Hematopoietic multipotent progenitor cell treated with erythropoietin and hydrocortisone succinate and interleukin-3 and kit ligand, for 6 days (in vitro differentiated cells): ENCODE measurements around the gene COL9A2.
A peak's percentile ranks its signal among the peaks of the same experiment; 100 is the strongest.

Experiments
- DNase-seq: peaks from one replicate; pipeline ENCODE4 v3.0.0-alpha.2; 2015

The COL9A2 gene

DNA sequence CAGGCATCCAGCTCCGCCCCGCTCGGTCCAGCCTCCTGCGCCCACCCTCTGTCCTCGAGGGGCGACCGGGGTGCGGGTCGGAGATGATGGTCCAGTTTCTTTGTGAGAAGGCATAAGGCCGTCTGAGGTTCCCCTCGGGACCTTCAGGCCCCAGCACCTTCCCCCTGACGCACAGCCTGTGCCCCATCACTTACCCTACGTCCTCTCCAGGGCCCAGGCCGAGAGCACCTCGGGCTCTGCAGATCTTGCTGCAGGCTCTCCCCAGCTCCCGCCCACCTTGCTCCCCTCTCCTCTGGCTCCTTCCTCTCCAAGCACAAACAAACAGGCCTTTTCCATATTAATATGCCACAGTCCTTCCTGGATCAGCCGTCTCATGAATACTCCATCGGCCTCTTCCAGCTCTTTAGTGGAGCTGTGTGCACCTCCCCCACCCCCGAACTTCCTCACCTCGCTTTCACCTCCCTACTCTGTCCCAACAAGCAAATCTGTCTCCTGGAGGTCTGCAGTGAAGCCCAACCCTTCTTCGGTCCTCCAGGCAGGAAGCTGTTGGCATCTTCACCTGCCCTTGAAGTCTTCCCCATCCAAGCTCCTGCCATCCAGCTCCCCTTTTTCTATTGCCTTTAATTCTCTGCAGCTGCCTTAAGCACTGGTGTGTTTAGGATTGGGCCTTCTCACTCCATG, 448 bp upstream of the COL9A2 start:
- DNase-seq: no peak

DNA sequence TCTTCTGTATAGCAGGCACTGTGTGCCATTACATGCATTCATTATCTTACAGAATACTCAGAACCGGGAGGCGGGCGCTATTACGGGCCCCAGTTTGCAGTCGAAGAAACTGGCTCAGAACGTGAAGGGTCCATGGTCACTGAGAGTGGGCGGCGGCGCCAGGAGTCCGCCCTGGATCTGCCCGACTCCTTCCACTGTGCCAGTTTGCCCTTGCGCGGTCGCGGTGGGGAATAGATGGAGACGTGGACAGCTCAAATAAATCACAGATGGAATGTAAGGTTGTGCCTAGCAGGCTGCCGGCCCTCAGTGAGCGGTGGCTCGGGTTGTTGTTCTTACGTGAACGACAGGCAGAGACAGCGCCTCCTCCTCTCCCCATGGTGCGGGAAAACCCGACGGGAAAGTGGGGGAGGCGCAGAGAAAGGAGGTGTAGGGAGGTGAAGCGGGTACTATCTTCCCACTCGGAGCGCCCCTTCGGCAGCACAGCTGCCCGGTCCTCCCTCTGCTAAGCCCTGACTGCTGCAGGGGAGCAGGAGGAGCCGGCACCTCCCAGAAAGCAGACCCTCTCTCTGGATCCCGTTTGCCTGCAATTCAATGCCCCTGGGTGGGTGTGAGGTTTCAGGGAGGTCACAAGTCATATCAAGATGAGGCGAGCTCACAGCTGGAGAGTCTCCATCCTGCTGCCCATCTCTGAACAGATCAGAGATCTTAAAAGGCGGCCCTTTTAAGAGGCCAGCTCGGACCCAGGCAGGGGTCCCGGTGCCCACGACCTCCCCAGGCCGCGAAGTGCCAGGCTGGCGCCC, 1.1 kb downstream of the COL9A2 start:
- DNase-seq: peak; percentile 34

DNA sequence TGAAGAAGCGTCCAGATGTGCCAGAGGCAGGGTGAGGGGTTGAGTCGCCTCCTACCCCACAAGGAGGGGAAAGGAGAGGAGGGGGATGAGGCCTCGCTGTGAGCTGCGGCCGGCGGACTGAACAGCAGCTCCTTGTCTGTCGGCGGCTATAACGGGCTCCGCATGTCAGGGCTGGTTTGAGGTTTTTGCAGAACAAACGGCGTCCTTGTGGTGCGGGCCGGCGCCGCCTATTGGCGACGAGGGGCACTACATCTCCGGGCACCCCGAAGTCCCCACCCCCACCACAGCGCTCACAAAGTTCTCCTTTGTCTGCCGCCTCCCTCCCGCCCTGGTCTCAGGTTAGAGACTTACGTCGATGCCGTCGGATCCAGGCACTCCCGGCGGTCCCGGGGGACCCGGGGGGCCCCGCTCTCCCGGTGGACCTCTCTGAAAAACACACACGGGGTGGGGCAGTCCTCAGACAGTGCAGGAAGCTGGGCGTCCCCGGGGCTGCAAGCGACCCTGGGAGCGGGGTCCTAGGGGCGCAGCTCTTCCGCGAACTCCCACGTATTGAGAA, 1.8 kb downstream of the COL9A2 start:
- DNase-seq: peak; percentile 92

DNA sequence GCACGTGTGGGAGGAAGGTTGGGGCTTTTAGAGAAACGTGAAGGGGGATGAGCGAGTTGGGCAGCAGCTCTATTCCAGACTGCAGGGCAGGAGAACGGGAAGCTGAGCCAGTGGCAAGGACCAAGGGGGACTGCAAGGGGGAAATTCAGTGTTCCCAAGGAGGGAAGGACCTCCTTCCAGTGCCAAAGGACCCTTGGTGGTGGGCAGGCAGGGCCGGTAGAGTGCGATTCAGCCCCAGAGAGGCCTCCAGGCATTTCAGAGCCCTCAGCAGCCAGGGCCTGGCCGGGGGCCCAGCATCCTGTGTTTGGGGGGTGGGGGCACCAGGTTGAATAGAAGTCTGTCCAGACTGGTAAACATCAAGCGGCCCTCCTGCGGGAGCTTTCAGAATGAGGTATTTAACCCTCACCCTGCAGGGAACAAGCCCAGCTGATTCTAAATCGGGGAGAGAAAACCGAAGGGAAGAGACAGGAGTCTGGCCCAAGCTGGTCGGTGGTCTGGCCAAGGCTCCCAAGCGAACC, 2.3 kb downstream of the COL9A2 start:
- DNase-seq: no peak

DNA sequence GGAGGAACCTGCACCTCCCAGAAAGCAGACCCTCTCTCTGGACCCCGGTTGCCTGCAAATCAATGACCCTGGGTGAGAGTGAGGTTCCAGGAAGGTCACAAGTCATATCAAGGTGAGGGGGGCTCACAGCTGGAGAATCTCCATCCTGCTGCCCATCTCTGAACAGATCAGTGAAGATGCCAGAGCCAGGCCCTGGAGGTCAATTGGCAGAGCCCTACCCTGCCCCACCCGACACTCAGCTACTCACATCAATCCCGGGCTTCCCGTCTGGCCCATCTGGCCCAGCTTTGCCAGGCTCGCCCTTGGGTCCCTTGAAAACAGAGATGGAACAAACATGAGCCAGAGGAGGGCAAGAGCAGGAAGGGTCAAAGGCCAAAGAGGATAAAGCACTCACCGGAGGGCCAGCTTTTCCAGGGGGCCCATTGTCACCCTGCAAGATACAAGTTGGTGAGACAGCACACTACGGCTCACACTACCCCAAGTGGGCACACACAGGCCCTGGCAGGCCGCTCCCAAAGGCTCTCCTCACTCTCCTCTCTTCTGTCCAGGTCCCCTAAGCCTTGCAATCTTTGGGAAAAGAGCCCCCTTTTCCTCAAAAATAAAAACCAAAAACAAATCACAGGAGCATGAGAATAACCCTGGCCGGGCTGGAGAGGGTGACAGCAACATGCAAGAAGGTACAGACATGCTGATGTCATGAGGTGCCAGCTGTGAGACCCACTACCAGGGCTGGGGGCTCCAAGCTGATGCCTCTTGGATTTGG, 2.9 kb downstream of the COL9A2 start:
- no peak for DNase-seq

DNA sequence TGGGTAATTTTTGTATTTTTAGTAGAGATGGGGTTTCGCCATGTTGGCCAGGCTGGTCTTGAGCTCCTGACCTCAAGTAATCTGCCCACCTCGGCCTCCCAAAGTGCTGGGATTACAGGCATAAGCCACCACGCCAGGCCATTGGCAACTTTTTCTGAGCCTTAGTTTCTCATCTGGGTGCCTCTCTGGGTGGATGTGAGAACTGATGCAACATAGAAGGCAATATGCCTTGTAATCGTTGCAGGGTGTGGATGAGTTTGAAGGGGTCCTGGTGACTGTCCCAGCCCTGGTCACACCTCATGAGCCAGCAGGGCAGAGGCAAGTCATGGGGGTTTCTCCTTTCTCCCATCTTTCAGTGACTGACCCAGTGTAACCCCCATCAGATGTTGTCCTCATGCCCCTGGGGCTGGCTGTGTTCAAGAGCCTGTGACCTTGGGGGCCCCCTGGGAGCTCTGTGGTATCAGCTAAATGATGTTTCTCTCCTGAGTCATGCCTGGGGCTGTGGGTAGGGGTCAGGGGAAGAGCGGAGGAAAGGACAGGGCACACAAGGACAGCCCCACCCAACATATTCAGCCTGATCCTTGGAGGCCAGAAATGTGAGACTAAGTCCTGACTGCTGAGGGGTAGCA, 3.6 kb downstream of the COL9A2 start:
- DNase-seq: no peak

DNA sequence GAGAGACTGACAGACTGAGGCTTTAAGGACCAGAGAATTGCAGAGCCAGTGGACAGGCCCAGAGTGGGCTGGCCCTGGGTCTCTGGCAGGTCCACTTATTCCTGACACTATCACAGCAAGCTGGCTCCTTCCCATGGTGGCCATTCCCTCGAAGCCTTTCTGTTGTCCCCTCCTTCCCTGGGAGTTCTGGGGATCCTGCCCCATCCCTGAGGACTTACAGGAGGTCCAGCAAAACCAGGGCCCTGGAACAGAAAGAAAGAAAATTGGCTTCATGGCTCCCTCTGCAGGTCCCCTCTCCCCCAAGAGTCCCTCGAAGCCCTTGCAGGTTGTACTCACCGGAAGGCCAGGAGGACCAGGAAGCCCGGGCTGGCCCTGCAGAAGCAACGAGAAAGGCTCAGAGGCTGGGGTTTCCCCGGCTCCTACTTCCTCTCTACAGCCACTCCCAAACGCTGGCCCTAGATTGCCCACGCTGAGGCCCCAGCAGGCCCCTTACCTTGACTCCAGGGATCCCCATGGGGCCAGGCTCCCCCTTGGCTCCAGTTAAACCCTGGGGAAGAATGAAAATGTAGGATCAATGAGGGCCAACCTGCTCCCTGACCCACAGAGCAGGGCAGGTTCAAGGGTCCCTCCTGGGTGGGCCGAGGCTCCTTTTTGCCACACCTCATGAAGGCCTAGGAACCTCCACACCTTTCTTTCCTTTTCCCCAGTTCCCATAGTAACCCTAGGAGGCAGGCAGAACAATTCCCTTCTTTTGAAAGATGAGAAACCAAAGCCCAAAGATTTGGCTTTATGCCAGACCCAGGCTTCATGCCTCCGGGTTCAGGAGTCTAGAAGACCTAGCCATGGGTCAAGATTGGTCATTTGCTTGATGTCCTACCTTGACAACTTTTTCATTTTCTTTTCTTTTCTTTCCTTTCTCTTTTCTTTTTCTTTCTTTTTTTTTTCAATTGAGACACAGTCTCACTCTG, 4.6 kb downstream of the COL9A2 start:
- DNase-seq: peak; percentile 63

DNA sequence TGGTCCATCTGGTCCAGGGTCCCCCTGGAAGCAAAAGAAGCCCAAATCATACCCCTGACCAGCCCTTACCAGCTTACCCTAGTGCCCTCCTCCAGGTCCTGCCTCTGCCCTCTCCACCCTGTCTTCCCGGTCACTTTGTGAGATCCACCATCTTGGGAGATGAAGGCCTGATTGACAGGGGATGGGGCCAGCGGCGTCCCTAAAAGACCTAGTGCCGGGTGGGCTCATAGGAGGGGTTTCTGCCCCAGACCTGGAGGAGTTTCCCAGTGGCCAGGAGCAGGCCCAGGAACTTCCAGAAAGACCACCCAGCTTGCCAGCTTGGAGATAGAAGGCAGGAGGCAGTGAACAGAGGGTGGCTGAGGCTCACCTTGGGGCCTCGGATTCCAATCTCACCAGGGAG, 5.4 kb downstream of the COL9A2 start:
- no peak for DNase-seq

DNA sequence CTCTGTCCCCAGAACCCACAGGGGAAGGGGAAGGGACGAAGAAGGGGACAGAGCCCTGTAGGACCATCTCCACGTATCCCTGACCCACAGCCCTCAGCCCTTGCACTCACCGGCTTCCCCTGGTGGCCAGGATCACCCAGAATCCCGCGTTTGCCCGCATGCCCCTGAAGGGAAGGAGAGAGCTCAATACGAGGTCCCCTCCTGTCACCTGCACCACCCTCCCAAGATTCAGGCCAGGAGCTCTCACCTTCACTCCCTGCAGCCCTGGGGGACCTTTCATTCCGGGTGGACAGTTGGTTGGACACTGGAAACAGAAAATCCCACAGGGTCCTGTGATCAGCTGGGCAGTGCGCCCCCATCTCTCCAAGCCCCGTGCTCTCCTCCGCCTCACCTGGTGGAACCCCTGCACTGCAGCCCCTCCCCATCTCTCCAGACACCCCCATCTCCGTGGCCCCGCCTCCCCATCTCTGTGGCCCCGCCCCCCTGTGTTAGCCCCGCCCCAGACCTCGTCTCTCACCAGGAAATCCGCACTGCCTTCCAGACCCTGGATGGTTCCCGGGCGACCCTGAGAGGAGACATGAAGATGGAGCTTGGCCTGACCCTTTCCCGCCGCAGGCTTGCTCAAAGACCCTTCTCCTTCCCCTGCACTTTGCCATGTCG, 6.0 kb downstream of the COL9A2 start:
- no peak for DNase-seq

DNA sequence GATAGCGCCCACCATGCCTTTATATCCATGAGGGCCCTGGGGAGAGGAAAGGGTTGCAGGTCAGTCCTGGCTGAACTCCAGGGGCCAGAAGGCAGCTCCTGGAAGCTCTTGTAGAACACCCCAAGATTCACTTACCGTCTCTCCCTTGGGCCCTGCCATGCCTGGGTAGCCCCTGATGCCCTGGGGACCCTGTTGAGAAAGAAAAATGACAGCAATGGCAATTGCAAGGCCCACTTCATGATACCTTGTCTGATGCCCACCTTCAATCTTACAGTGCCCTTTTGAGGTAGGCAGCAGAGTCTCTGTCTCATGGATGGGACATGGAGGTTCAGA, 7.0 kb downstream of the COL9A2 start:
- no peak for DNase-seq

DNA sequence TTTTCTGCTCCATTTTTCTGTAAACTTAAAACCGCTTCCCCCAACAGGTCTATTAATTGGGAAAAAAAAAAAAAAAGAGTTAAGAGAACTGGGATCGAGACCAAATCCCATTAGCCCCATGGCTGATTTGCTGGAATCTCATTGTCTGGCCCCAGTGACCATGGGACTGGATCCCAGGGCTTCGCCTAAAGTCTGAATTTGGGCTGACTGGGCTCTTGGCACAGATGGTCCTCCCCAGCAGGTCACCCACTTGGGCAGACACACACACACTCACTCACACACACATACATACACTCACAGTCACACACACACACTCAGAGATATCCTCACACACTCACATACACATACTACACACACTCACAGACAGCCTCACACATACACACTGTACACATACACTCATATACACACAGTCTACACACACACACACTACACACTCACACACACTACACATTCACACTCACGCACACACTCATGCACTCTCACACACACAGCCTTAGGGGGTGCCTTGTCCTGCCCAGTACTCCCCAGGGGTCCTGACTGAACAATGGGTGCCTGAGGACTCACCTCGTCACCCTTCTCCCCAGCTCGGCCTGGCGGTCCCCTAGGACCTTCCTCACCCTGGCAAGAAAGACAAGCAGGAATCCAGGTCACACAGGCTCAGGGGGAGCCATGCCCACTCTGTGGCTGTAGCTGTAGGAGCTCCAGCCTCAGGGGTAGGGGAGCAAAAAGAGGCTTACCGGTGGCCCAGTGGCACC, 7.5 kb downstream of the COL9A2 start:
- no peak for DNase-seq

DNA sequence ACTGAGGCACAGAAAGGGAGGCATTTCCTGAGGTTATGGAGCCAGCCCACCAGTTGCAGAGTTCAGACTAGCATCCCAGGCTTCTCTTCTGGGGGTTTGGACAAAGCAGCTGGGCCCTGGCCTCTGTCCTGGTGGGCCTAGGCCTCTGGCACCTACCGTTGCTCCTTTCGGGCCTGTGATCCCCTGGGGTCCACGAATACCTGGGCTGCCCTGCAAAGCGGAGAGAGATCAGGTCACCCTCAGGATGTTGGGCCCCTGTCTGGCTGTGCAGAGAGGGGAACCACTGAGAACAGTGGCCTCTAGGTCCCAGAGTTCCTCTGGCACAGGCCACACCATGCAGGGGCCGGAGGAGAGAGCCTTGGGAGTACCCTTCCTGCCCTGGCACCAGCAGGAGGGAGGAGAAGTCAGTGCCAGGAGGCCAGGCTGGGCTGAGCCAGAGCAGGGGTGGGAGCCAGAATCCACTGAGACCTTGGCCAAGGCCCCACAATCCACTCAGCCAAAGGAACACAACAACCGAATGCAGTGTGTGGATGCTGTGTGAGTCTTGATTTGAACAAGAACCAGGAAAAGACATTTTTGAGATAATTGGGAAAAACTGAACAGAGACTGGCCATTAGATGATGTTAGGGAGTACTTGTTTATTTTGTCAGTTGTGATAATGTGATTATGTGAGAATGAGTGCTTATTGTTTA, 8.9 kb downstream of the COL9A2 start:
- DNase-seq: no peak

DNA sequence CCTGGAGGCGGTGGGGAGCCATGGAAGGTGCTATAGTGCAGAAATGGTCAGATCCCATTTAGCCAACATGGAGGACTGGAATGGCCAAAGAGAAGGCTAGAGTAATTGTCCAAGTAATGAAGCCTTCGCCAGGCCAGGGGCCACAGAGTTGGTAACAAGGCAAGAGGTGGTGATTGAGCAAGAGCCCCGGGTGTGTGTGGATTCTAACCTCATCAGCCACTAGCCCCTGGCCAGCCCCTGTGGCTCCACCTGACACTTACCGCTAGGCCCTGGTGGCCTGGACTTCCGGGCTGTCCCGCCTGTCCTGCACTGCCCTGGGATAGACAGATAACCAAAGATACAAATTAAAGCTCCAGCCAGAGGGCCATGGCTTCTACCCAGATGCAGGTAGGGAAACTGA, 9.9 kb downstream of the COL9A2 start:
- no peak for DNase-seq

DNA sequence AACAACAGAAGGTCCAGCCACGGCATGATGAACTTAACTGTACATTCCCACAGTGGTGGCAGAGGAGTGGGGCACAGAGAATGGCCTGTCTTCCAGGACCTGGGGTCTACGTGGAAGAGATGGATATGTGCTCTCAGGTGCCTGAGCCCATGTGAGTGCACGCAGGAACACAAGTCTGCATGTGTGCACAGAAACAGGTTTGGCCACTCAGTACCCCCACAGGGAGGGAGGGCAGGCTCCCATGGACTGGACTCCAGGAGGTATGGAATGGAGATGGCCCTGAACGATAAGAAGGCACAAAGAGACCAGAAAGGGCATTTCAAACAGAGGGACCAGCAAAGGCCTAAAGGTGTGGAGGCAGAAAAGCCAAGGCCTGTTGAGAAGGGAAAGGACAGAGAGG, 10.8 kb downstream of the COL9A2 start:
- no peak for DNase-seq

DNA sequence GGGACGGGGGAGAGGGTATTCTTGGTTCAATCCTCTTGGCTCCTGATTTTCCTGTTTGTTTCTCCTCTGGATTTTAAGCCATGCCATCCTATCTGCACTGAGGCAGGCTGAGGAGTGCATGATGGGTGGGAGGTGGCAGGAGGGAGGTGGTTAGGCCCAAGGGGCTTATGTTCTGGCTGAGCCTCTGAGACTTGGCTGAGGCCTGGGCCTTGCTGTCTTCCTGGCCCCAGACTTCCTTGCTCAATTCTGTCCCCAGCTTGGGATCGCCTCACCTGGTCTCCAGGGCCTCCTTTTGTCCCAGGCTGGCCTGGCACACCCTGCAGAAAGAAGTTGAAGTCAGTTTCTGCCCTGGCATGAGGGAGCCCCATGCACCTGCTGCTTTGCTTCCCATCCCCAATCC, 11.2 kb downstream of the COL9A2 start:
- DNase-seq: no peak

DNA sequence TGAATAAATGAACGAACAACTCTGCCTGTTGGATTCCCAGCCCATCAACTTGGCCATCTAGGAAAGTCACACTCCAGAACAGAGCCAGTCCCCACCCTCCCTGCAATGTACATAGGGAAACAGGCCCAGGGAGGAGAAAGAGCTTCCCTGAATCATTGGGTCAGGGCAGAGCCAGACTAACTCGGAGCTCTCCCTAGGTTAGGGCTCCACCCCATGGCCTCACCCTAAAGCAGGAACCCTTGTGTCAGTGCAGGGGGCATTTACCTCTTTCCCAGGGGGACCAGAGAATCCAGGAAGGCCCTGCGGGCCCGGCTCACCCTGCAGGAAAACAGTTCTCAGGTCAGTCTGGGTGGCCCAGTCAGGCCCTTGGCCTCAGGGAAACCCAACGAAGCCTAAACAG, 11.6 kb downstream of the COL9A2 start:
- DNase-seq: peak; percentile 29

DNA sequence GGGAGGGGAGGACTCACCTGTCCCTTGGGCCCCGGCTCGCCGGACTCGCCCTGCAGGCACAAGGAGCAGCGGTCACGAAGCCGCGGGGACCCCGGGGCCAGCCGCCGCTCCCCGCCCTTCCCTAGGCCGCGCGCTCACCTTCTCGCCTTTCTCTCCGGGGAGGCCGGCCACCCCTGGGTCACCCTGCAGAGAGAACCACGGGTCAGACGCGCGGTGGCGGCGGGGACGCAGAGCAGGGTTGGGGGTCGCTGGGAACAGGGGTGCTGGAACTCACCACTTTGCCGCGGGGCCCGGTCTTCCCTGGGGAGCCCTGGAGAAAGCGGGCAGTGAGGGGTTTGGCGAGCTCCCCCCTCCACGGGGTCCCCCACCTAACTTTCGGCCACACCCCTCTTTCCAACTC, 13.3 kb downstream of the COL9A2 start:
- DNase-seq: no peak

DNA sequence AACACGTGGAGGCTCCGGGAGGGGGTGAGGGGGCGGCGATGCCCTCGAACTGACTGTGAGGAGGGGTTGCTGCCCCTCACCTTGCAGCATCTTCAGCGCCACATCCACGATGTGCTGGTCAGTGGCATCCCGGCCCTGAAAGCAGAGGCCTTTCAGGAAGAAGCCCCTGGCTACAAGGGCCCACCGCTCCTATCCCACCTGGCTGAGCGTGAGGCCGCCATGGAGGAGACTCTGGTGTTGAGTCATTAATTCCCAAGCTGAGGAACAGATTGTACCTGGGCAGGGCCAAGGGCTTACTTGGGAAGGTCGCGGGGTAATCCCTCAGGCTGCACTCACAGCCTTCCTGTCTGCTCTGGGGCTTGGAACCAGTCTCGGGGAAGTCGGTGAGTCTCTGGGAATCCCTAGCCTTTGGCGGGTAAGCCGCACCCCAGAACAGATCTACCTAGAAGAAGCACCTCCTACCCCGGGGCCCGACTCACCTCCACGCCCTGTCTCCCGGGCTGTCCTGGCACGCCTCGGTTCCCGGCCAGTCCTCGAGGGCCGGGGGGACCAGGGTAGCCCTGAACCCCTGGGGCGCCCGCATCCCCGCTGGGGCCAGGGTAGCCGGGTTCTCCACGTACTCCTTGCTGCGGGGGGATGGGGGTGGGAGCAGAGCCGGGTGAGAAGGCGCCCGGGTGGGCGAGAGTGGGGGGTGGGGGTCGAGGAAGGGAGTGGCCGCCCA, 13.9 kb downstream of the COL9A2 start:
- no peak for DNase-seq

DNA sequence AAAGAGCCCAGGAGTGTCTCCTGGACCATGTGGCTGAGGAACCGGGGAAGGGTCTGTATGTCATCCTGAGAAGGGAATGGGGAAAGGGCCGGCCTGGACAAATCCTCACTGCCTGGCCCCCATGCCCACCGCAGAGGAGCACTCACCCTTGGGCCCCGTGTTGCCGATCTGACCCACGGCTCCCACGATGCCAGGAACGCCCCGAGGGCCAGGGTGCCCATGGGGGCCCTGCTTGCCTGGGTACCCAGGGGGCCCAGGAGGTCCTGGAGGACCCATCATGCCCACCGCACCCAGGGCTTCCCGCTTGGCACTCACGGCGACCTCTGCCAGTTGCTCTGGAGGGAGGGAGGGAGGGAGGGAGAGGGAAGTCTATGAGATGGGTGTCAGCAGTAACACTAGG, 14.6 kb downstream of the COL9A2 start:
- DNase-seq: no peak
